ENCODE measurements around the gene RC3H2. TPM values are rescaled to one million over a fixed set of nuclear protein-coding genes. Genes with fewer than 3 reads are reported as not detected.
"Not testable (repeated sequence)": the region's sequence is repeated elsewhere in the genome, so short reads cannot be mapped to it uniquely, and the experiment has no call there.

The RC3H2 gene
- total and polyA plus RNA-seq, 11 donors = 11.7 to 52.2 (median 44.3) TPM

DNA sequence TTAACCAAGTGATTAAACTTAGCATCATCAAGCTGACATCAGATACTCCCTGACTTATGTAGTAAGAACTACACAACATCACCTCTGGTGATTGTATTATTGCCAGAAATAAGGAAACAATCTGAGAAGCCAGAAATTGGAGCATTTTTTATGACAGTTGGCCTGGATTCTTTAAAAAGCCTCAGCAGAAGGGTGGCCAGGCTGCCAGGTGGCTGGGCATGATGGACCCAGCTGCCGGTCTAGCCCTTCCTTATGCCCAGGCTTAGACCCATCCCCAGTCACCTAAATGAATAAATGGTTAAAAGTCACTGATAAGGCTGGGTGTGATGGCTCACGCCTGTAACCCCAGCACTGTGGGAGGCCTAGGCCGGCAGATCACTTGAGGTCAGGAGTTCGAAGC is 92.4 kb downstream of the RC3H2 start:
- H3K4me1 ChIP-seq = peaks cover 0 to 19% (median 1%) of the 10 kb centered on the region in 12 donors
- intact Hi-C loops (cut with DNase I) = loop anchor here in 7 of 10 donors (1.0 to 10.0 kb wide), 6 partner anchors 347 to 718 kb away; partner anchors contain the start of gene TTLL11 (in 3 of the 7)
- TF ChIP-seq, protein P1, sequence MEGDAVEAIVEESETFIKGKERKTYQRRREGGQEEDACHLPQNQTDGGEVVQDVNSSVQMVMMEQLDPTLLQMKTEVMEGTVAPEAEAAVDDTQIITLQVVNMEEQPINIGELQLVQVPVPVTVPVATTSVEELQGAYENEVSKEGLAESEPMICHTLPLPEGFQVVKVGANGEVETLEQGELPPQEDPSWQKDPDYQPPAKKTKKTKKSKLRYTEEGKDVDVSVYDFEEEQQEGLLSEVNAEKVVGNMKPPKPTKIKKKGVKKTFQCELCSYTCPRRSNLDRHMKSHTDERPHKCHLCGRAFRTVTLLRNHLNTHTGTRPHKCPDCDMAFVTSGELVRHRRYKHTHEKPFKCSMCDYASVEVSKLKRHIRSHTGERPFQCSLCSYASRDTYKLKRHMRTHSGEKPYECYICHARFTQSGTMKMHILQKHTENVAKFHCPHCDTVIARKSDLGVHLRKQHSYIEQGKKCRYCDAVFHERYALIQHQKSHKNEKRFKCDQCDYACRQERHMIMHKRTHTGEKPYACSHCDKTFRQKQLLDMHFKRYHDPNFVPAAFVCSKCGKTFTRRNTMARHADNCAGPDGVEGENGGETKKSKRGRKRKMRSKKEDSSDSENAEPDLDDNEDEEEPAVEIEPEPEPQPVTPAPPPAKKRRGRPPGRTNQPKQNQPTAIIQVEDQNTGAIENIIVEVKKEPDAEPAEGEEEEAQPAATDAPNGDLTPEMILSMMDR (IDR thresholded peaks at IDR 0.05) = no peak
- TF ChIP-seq POLR2A (IDR thresholded peaks at IDR 0.05) = no peak
- H3K36me3 ChIP-seq = peaks cover 0 to 15% (median 9%) of the 10 kb centered on the region in 9 donors
- DNase-seq (no peak), ATAC-seq (no peak)
- no peak overlapping the region for H3K27ac ChIP-seq
- WGBS, 4 donors = 81 to 87% (median 84%) methylated on average over 4 of the region's 4 CpGs
- no peaks in the 10 kb centered on the region for H3K27me3 ChIP-seq
- H3K4me3 ChIP-seq = no peak overlapping the region
- H3K9me3 ChIP-seq = no peaks in the 10 kb centered on the region

DNA sequence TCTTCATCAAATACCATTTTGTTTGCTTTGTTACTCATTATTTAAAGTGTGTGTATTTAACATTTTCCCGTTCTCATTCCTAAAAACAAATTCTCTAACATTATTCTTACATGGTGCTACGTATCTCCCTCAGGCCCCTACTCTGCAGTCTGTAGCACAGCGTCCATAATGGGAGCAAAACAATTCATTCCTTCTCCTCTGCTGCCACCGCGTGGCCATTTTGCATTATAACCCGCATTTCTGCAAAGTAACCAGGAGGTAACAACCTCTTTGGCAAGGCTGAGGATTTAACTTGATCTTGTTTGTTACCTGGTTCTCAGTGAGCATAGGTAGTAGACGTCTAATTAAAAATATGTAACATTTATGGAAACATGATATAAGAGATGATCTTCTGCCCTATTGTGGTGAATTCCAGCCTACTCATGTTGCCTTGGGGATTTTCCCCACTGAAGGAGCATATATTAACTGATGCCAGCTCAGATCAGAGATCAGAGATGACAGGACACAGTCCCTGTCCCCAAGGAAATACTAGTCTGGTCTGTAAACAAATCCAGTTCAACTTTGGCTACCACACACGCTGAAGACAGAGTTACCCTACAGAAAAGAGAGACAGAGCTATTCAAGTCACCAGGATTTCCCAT is 94.7 kb downstream of the RC3H2 start:
- DNase-seq = peak; percentile 59 to 76 (median 61)
- Histone ChIP-seq H3K36me3 (no peaks in the 10 kb centered on the region), H3K4me1 (peaks cover 0 to 4% (median 0%) of the 10 kb centered on the region in 12 donors), H3K27ac (no peak overlapping the region), H3K27me3 (no peaks in the 10 kb centered on the region), H3K4me3 (no peak overlapping the region), H3K9me3 (peaks cover 0 to 2% (median 0%) of the 10 kb centered on the region in 12 donors)
- intact Hi-C loops (cut with DNase I) = loop anchor here in 8 of 10 donors (1.0 to 10.0 kb wide), 6 partner anchors 345 to 716 kb away; partner anchors contain the start of gene TTLL11 (in 3 of the 8)
- TF ChIP-seq, protein P1 (IDR thresholded peaks at IDR 0.05) = peak; percentile 65 to 86 (median 76)
- no peak for TF ChIP-seq POLR2A (IDR thresholded peaks at IDR 0.05)
- peak; percentile 81 to 93 (median 89) for ATAC-seq
- WGBS, 4 donors = 3 to 7% (median 5%) methylated on average over 8 of the region's 8 CpGs

DNA sequence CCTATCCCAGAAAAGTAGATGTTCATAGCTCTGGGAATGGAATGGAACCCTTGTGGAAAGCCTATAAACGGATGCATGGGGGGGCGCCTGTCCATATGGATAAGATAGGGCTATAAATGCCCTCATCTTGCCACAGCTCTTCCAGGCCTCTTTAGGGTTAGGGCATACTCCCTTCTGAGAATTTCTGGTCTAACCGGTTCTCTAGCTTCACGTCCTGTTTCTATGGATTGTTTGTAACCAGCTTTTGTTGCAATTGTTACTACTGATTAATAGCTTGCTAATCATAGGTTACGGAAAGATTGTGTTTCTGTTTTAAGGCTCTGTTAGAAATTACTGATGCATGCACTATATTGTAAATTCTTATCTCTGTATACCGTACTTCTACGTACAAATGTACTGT is 95.9 kb downstream of the RC3H2 start:
- H3K36me3 ChIP-seq, H3K27me3 ChIP-seq, ATAC-seq, DNase-seq, H3K4me1 ChIP-seq, H3K4me3 ChIP-seq, H3K27ac ChIP-seq, H3K9me3 ChIP-seq: not testable (repeated sequence)
- 77 to 88% (median 78%) methylated on average over 7 of the region's 7 CpGs for WGBS, 4 donors
- intact Hi-C loops (cut with DNase I) = loop anchor here in 6 of 10 donors (2.0 to 10.0 kb wide), 6 partner anchors 342 to 712 kb away; partner anchors contain the start of gene PTGS1 (in 2 of the 6)

DNA sequence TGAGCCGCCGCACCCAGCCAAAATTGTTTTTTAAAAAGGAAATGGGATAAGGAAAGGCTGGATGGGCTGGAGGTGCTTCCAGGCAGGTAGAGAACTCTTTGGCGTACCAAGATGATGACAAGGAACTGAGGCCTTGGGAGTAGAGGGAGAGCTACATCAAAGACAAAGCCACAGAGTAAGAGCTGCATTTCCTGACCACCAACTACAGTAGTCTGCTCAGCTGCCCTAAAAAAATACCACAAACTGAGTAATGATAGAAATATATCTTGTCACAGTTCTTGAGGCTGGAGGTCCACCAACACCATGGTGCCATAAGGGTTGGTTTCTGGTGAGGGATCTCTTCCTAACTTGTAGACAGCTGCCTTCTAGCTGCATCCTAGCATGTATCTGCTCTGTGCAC is 97.0 kb downstream of the RC3H2 start:
- peaks cover 0 to 4% (median 0%) of the 10 kb centered on the region in 12 donors for H3K4me1 ChIP-seq
- no peak overlapping the region for H3K27ac ChIP-seq
- DNase-seq = no peak
- H3K36me3 ChIP-seq = no peaks in the 10 kb centered on the region
- 95 to 97% (median 96%) methylated on average over 3 of the region's 3 CpGs for WGBS, 4 donors
- TF ChIP-seq, protein P1 (IDR thresholded peaks at IDR 0.05) = no peak
- no peak for TF ChIP-seq POLR2A (IDR thresholded peaks at IDR 0.05)
- ATAC-seq = no peak
- no peaks in the 10 kb centered on the region for H3K27me3 ChIP-seq
- peaks cover 0 to 2% (median 0%) of the 10 kb centered on the region in 12 donors for H3K9me3 ChIP-seq
- intact Hi-C loops (cut with DNase I) = loop anchor here in 6 of 10 donors (2.0 to 10.0 kb wide), 6 partner anchors 341 to 711 kb away; partner anchors contain the start of gene PTGS1 (in 2 of the 6)
- no peak overlapping the region for H3K4me3 ChIP-seq
